GM12865 (cell line): ENCODE measurements around the gene VPS26C.
"Not testable (repeated sequence)": the region's sequence is repeated elsewhere in the genome, so short reads cannot be mapped to it uniquely, and the experiment has no call there.

Source experiments
- DNase-seq: peaks from one replicate; pipeline ENCODE4 v3.0.0; 2010; ENCODE audit warnings: low read depth
- H3K4me3 ChIP-seq: 2 replicates; pipeline ENCODE4 v1.5.1; 2011; ENCODE audit warnings: mild to moderate bottlenecking, low read depth, low read length, control low read depth
- TF ChIP-seq, protein P1 (sequence below): IDR thresholded peaks from 2 replicates; pipeline ENCODE4 v1.5.1; 2011; ENCODE audit warnings: low read length, control low read depth, low read depth, inconsistent platforms; ENCODE audit not compliant: insufficient read depth; ENCODE audit errors: missing control alignments

The VPS26C gene

DNA sequence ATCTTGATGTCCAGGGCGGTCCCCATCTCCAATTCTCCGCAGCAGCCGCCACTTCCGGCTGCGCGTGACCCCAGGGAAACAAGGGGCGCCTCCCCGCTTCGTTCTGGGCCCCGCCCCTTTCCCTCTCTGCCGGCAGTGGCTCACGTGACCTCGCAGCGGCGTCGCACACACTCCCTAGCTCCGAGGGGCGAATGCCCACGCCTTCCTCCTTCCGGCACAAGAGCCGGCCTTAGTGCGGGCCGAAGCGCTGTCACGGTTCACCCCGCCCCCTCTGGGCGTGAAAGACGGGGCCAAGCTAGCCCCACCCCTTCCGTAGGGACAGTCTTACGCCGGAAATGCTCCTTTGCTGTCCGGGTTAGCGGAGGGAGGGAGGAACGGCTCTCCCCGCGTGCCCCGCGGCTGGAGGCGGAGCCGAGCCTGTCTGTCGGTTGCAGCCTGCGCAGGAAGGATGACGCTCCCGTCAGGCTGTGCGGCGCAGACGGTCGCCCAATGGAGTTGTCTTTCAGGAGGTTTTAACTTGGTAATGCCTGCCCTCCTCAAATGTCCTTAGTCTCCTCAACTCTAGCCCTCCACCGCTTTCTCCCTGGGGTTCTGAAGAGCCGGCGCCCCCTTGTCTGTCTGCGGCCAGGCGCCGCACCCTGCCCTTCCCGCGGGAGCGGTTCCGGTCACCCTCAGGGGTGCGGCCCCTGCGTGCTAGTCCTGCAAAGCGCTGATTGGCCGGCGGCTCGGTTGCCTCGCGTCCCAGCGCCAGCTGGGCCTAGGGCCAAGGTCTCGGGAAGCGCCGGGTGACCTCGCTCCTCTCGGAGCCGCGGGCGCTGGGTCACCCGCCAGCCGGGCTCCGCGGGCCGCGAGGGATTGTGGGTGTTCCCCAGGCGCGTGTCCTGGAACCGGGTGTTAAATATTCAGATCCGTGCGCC, at the start of gene VPS26C:
VPS26C (minus strand) TSS at position 66 of the 917 bp plus-strand sequence; CDS start at position 26, 40 bp downstream.
- TF ChIP-seq, protein P1, sequence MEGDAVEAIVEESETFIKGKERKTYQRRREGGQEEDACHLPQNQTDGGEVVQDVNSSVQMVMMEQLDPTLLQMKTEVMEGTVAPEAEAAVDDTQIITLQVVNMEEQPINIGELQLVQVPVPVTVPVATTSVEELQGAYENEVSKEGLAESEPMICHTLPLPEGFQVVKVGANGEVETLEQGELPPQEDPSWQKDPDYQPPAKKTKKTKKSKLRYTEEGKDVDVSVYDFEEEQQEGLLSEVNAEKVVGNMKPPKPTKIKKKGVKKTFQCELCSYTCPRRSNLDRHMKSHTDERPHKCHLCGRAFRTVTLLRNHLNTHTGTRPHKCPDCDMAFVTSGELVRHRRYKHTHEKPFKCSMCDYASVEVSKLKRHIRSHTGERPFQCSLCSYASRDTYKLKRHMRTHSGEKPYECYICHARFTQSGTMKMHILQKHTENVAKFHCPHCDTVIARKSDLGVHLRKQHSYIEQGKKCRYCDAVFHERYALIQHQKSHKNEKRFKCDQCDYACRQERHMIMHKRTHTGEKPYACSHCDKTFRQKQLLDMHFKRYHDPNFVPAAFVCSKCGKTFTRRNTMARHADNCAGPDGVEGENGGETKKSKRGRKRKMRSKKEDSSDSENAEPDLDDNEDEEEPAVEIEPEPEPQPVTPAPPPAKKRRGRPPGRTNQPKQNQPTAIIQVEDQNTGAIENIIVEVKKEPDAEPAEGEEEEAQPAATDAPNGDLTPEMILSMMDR, result no peak
- peak within 1 kb of the TSS; percentile 92 for H3K4me3 ChIP-seq
- peak; percentile 100 for DNase-seq

DNA sequence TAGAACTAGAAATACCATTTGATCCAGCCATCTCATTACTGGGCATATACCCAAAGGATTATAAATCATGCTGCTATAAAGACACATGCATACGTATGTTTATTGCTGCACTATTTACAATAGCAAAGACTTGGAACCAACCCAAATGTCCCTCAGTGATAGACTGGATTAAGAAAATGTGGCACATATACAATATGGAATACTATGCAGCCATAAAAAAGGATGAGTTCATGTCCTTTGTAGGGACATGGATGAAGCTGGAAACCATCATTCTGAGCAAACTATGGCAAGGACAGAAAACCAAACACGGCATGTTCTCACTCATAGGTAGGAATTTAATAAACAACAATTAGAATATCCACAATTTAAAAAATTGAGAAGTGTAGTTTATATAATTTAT, 48.9 kb upstream of the VPS26C start:
- DNase-seq, H3K4me3 ChIP-seq: not testable (repeated sequence)

DNA sequence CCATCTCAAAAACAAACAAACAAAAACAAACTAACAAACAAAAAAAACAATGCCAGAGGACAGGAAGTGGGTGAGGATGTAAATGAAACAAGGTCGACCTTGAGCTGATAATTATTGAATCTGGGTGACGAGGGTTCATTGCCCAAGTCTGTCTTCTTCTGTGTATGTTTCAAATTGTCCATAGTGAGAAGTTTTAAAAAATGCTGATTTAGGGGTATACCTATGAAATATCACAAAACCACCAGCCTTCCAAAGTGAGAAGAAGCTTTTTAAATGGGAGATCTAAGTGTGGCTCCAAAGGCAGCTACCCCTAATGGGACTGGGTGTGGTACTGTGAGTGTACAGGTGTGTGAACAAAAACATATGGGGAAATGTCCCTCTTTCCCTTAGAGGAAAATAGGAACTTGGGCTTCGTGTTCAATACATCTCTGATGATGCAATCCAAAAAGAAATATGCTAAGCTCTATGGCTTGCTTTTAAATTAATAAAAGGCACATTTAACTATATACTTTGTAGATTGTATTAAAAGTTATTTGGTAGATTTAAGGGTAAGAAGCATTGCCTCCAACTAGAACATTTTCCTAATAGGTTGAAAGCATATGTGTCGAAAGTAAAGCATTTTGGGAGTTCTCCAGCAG, 33.1 kb upstream of the VPS26C start:
- no peak for DNase-seq
- TF ChIP-seq, protein P1, result no peak
- no peak overlapping the region for H3K4me3 ChIP-seq

DNA sequence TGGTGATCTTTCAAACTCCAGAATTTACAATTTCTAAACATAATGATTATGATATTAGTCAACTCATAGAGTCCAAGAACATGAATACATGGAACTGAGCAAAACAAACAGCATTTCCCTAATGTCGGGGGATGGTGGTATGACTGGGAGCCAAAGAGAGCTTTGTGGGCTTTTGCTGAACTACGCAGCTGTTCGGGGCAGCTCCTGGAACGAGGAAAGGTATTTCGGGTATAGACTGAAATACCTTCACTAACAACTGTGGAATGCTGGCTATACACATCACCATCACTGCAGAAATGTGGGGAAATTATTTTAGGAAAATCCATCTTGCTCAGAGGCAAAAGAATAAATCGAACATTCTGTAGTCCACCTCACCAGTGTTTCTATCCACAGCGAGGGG, 30.2 kb upstream of the VPS26C start:
- TF ChIP-seq, protein P1, result no peak
- H3K4me3 ChIP-seq, result no peak overlapping the region
- DNase-seq, result no peak

DNA sequence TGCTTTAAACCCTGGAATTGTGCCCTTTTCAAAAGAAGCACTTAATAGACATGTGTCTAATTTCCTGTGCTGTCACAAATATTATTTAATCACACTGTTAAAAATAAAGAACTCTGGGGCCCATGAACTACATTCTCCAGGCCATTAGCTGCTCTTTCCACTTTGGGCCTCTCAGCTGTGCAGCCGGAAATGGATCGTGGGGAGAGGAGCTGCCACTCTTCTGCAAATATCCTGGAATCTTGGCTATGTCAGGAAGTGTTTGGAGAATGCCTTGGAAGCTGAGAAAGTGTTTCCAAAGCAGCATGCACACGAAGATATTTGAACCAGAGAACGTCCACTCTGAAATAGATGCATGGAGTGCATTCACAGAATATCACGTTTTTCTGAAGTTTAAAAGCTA, 27.5 kb upstream of the VPS26C start:
- TF ChIP-seq, protein P1, result no peak
- no peak for DNase-seq
- no peak overlapping the region for H3K4me3 ChIP-seq

DNA sequence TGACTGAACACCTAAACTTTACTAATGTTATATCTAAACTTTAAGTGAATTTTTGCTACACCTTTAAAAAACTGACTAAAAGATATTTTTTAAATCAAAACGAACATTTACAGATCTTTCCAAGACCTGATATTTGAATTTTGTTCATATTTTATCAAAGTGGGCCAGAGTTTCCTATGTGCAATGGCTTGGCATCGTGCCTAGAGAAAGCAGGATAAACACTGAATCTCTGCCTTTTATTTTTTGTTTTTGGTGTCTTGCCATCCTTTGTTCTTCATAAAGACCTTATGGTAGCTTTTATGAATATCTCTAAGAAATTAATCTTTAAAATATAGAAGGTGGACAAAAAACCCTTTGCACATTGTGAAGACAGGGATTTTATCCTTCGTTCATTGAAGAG, 25.8 kb upstream of the VPS26C start:
- H3K4me3 ChIP-seq, result no peak overlapping the region

DNA sequence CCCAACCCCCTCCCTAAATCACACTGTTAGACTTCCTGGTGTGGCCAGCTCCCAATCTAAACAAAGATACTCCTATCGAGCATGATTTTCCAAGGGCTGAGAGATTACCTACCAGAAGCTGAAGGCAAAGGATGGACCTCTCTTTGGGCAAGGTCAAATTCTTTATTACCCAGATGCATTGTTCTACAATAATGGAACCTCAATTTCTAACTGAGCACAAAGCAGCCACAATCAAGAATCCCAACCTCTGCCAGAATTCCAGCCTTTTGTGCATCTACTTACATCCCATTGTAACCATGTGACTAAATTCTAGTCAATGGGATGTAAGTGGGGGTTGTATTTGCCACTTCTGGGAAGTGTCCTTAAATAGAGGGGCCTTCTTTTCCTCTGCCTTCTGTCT, 24.9 kb upstream of the VPS26C start:
- DNase-seq, result no peak
- TF ChIP-seq, protein P1, result no peak
- H3K4me3 ChIP-seq, result no peak overlapping the region

More for the DNA sequence above, 25.8 kb upstream of the VPS26C start:
- no peak for DNase-seq
- TF ChIP-seq, protein P1, result no peak

DNA sequence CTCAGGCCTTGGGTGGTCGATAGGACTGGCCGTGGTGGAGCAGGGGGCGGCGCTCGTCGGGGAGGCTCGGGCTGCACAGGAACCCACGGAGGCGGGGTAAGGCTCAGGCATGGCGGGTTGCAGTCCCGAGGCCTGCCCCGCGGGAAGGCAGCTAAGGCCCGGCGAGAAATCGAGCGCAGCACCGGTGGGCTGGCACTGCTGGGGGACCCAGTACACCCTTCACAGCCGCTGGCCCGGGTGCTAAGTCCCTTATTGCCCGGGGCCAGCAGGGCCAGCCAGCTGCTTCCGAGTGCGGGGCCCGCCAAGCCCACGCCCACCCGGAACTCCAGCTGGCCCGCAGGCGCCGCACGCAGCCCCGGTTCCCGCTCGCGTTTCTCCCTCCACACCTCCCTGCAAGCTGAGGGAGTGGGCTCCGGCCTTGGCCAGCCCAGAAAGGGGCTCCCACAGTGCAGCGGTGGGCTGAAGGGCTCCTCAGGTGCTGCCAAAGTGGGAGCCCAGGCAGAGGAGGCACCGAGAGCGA, 16.1 kb upstream of the VPS26C start:
- DNase-seq, result not testable (repeated sequence)

DNA sequence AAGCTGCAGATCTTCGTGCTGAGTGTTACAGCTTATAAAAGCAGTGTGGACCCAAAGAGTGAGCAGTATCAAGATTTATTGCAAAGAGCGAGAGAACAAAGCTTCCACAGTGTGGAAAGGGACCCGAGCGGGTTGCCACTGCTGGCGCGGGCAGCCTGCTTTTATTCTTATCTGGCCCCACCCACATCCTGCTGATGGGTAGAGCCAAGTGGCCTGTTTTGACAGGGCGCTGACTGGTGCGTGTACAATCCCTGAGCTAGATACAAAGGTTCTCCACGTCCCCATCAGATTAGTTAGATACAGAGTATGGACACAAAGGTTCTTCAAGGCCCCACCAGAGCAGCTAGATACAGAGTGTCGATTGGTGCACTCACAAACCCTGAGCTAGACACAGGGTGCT, 15.5 kb upstream of the VPS26C start:
- not testable (repeated sequence) for DNase-seq, H3K4me3 ChIP-seq

More for the DNA sequence above, 16.1 kb upstream of the VPS26C start:
- H3K4me3 ChIP-seq, result not testable (repeated sequence)
